ENCODE data around the gene CABLES1.

- TF ChIP-seq POLR2A (IDR thresholded peaks at IDR 0.05) (no peak), POLR2AphosphoS5 (IDR thresholded peaks at IDR 0.05; ENCODE audit: insufficient read depth in 1 of 2, low read depth in 1 of 2) (no peak)
- TF ChIP-seq, protein P1, sequence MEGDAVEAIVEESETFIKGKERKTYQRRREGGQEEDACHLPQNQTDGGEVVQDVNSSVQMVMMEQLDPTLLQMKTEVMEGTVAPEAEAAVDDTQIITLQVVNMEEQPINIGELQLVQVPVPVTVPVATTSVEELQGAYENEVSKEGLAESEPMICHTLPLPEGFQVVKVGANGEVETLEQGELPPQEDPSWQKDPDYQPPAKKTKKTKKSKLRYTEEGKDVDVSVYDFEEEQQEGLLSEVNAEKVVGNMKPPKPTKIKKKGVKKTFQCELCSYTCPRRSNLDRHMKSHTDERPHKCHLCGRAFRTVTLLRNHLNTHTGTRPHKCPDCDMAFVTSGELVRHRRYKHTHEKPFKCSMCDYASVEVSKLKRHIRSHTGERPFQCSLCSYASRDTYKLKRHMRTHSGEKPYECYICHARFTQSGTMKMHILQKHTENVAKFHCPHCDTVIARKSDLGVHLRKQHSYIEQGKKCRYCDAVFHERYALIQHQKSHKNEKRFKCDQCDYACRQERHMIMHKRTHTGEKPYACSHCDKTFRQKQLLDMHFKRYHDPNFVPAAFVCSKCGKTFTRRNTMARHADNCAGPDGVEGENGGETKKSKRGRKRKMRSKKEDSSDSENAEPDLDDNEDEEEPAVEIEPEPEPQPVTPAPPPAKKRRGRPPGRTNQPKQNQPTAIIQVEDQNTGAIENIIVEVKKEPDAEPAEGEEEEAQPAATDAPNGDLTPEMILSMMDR (IDR thresholded peaks at IDR 0.05) = no peak
Observed at GRCh38 chr18:23101861-23102432, 33.3 kb upstream of the CABLES1 start.

Data from vagina (tissue), 2 donors.